Urinary bladder (tissue), 4 donors: ENCODE results near the gene RHOH. TPM values are rescaled to one million over a fixed set of nuclear protein-coding genes. Genes with fewer than 3 reads are reported as not detected.

ENCODE experiments used
- DNase-seq: peaks from one replicate; pipeline ENCODE4 v3.0.0-alpha.2; 2015; ENCODE audit errors: extremely low spot score
- H3K27ac ChIP-seq: one replicate; pipeline ENCODE4 v1.5.1; 2013; ENCODE audit warnings: low read depth, mild to moderate bottlenecking, moderate library complexity
- H3K36me3 ChIP-seq: one replicate; pipeline ENCODE4 v1.6.1; 2013; ENCODE audit warnings: mild to moderate bottlenecking, moderate library complexity; ENCODE audit not compliant: insufficient read depth
- H3K4me1 ChIP-seq: one replicate; pipeline ENCODE4 v1.6.1; 2013; ENCODE audit warnings: mild to moderate bottlenecking, moderate library complexity; ENCODE audit not compliant: insufficient read depth
- H3K4me3 ChIP-seq: one replicate; pipeline ENCODE4 v1.5.1; 2013; ENCODE audit warnings: low read depth, low read length
- WGBS: extraction: QIAGEN DNeasy Blood & Tissue Kit; methylation state at CpG from one replicate; pipeline ENCODE4 v1.1.7; 2013; 5-methylcytosine and 5-hydroxymethylcytosine counted together
- polyA plus RNA-seq: library from polyadenylated mRNA; stranded (reverse); fragments of 200-250 nt; gene quantifications from one replicate; pipeline ENCODE4 v1.2.3, GENCODE V29; 2013
- total RNA-seq: library from RNA; depleted of rRNA; stranded (reverse); fragments of >200 nt; gene quantifications from one replicate; pipeline ENCODE4 v1.2.3, GENCODE V29; 2014
- donor health status: healthy with polysubstance abuse.
- donor health status: healthy.

RHOH gene
- total and polyA plus RNA-seq, 2 donors, result 1.6 to 3.2 TPM

GRCh38 chr4:40258627-40259026 lies 61.8 kb downstream of the RHOH start:
- no peak overlapping the region for H3K27ac ChIP-seq
- H3K4me3 ChIP-seq, result no peak overlapping the region
- no peak for DNase-seq
- H3K36me3 ChIP-seq, result no peaks in the 10 kb centered on the region
- 56% methylated on average over 8 of the region's 8 CpGs for WGBS
- peaks cover 3% of the 10 kb centered on the region for H3K4me1 ChIP-seq

- H3K36me3 ChIP-seq, result no peaks in the 10 kb centered on the region
- H3K4me3 ChIP-seq, result no peak overlapping the region
- 48% methylated on average over 9 of the region's 9 CpGs for WGBS
- DNase-seq, result no peak
- H3K27ac ChIP-seq, result no peak overlapping the region
- no peaks in the 10 kb centered on the region for H3K4me1 ChIP-seq
These were observed 64.6 kb downstream of the RHOH start for GRCh38 chr4:40261231-40262076.

- Histone ChIP-seq H3K4me3 (no peak overlapping the region), H3K27ac (no peak overlapping the region), H3K4me1 (no peaks in the 10 kb centered on the region), H3K36me3 (no peaks in the 10 kb centered on the region)
- no peak for DNase-seq
These were observed 65.3 kb downstream of the RHOH start for GRCh38 chr4:40262077-40262528.

- Histone ChIP-seq H3K4me1 (no peaks in the 10 kb centered on the region), H3K27ac (no peak overlapping the region), H3K4me3 (no peak overlapping the region), H3K36me3 (no peaks in the 10 kb centered on the region)
- DNase-seq, result no peak
- WGBS, result 88% methylated on average over 2 of the region's 2 CpGs
These were observed 66.0 kb downstream of the RHOH start for GRCh38 chr4:40262861-40263260.

- no peak overlapping the region for H3K27ac ChIP-seq
- no peaks in the 10 kb centered on the region for H3K36me3 ChIP-seq
- DNase-seq, result no peak
- H3K4me3 ChIP-seq, result no peak overlapping the region
- no peaks in the 10 kb centered on the region for H3K4me1 ChIP-seq
- 68% methylated on average over 6 of the region's 6 CpGs for WGBS
These were observed 67.7 kb downstream of the RHOH start for GRCh38 chr4:40264497-40264896.

GRCh38 chr4:40264995-40265909 lies 68.4 kb downstream of the RHOH start:
- no peak overlapping the region for H3K27ac ChIP-seq
- WGBS, result 77% methylated on average over 15 of the region's 15 CpGs
- DNase-seq, result no peak
- H3K4me3 ChIP-seq, result no peak overlapping the region
- no peaks in the 10 kb centered on the region for H3K4me1 ChIP-seq
- H3K36me3 ChIP-seq, result no peaks in the 10 kb centered on the region

GRCh38 chr4:40265910-40266274 lies 69.1 kb downstream of the RHOH start:
- DNase-seq, result no peak
- Histone ChIP-seq H3K4me3 (no peak overlapping the region), H3K36me3 (no peaks in the 10 kb centered on the region), H3K4me1 (no peaks in the 10 kb centered on the region), H3K27ac (no peak overlapping the region)
- 89% methylated on average over 4 of the region's 4 CpGs for WGBS

GRCh38 chr4:40269133-40269532 lies 72.3 kb downstream of the RHOH start:
- no peak overlapping the region for H3K27ac ChIP-seq
- no peak overlapping the region for H3K4me3 ChIP-seq
- H3K4me1 ChIP-seq, result no peaks in the 10 kb centered on the region
- no peaks in the 10 kb centered on the region for H3K36me3 ChIP-seq
- no peak for DNase-seq
- 0% methylated on average over 1 of the region's 1 CpG for WGBS

- no peak for DNase-seq
- 88% methylated on average over 12 of the region's 12 CpGs for WGBS
- Histone ChIP-seq H3K4me1 (no peaks in the 10 kb centered on the region), H3K27ac (no peak overlapping the region), H3K36me3 (no peaks in the 10 kb centered on the region), H3K4me3 (no peak overlapping the region)
These were observed 73.8 kb downstream of the RHOH start for GRCh38 chr4:40270609-40271008.

GRCh38 chr4:40275065-40275730 lies 78.4 kb downstream of the RHOH start:
- Histone ChIP-seq H3K27ac (no peak overlapping the region), H3K4me1 (no peaks in the 10 kb centered on the region), H3K4me3 (no peak overlapping the region), H3K36me3 (no peaks in the 10 kb centered on the region)
- DNase-seq, result no peak
- 89% methylated on average over 3 of the region's 3 CpGs for WGBS

- WGBS, result 81% methylated on average over 4 of the region's 4 CpGs
- H3K27ac ChIP-seq, result no peak overlapping the region
- H3K4me3 ChIP-seq, result no peak overlapping the region
- H3K36me3 ChIP-seq, result no peaks in the 10 kb centered on the region
- no peaks in the 10 kb centered on the region for H3K4me1 ChIP-seq
- no peak for DNase-seq
These were observed 79.7 kb downstream of the RHOH start for GRCh38 chr4:40276546-40276945.

- no peak for DNase-seq
- H3K4me3 ChIP-seq, result no peak overlapping the region
- H3K36me3 ChIP-seq, result no peaks in the 10 kb centered on the region
- 87% methylated on average over 2 of the region's 2 CpGs for WGBS
- no peaks in the 10 kb centered on the region for H3K4me1 ChIP-seq
- no peak overlapping the region for H3K27ac ChIP-seq
These were observed 83.8 kb downstream of the RHOH start for GRCh38 chr4:40280586-40280985.

GRCh38 chr4:40281099-40281498 lies 84.3 kb downstream of the RHOH start:
- Histone ChIP-seq H3K4me3 (no peak overlapping the region), H3K27ac (no peak overlapping the region), H3K4me1 (no peaks in the 10 kb centered on the region), H3K36me3 (no peaks in the 10 kb centered on the region)
- no peak for DNase-seq
- WGBS, result 67% methylated on average over 3 of the region's 3 CpGs
